OCI-LY3 (cell line): Measurements from ENCODE around the gene WBP1L.

Experiments
- H2AFZ ChIP-seq: fragments of 200-600, 300-600 bp; shearing (Covaris generic); 2 replicates; pipeline ENCODE4 v1.6.0; 2014; ENCODE audit warnings: antibody characterized with exemption, low read depth, low read length
- H3K27ac ChIP-seq: fragments of 200-600, 300-600 bp; sonication (generic); 2 replicates; pipeline ENCODE4 v1.5.1; 2014; ENCODE audit warnings: mild to moderate bottlenecking, low read length, moderate library complexity, mixed read lengths
- H3K27me3 ChIP-seq: fragments of 200-600, 300-600 bp; sonication (generic); 2 replicates; pipeline ENCODE4 v1.6.1; 2014; ENCODE audit warnings: low read depth, low read length, mixed read lengths
- H3K36me3 ChIP-seq: fragments of 200-600, 300-600 bp; sonication (generic); replicated peaks from 2 replicates; pipeline ENCODE3; 2014; ENCODE audit warnings: low read depth, low read length, mixed read lengths
- H3K4me1 ChIP-seq: fragments of 300-600, 200-600 bp; sonication (generic); 2 replicates; pipeline ENCODE4 v1.6.1; 2014; ENCODE audit warnings: low read length, mixed read lengths
- H3K4me2 ChIP-seq: fragments of 200-600, 300-600 bp; sonication (generic); 2 replicates; pipeline ENCODE4 v1.6.1; 2014; ENCODE audit warnings: low read length, mixed read lengths
- H3K4me3 ChIP-seq: fragments of 300-600, 200-600 bp; sonication (generic); 2 replicates; pipeline ENCODE4 v1.5.1; 2014; ENCODE audit warnings: antibody characterized with exemption, mild to moderate bottlenecking, low read length, moderate library complexity
- H3K79me2 ChIP-seq: fragments of 300-600, 200-600 bp; shearing (Covaris generic); 2 replicates; pipeline ENCODE4 v1.6.1; 2014; ENCODE audit warnings: mild to moderate bottlenecking, low read length, mixed read lengths
- H3K9ac ChIP-seq: fragments of 300-600, 200-600 bp; shearing (Covaris generic); 2 replicates; pipeline ENCODE4 v1.6.0; 2014; ENCODE audit warnings: mild to moderate bottlenecking, low read length, moderate library complexity
- H3K9me3 ChIP-seq: fragments of 200-600, 300-600 bp; shearing (Covaris generic); 2 replicates; pipeline ENCODE4 v1.6.1; 2014; ENCODE audit warnings: low read length, mixed read lengths; ENCODE audit not compliant: insufficient read depth
- H4K20me1 ChIP-seq: fragments of 200-600, 300-600 bp; sonication (generic); 2 replicates; pipeline ENCODE4 v1.6.1; 2016; ENCODE audit warnings: low read length, mixed read lengths; ENCODE audit not compliant: insufficient read depth
- CTCF ChIP-seq: fragments of 200-600, 300-600 bp; sonication (generic); IDR thresholded peaks from 2 replicates; pipeline ENCODE4 v1.5.1; 2014; ENCODE audit warnings: antibody characterized with exemption, low read length, low read depth
- EZH2phosphoT487 ChIP-seq: fragments of 200-600 bp; shearing (Covaris generic); IDR thresholded peaks from 2 replicates; pipeline ENCODE4 v1.6.1; 2018; ENCODE audit warnings: antibody characterized with exemption, mixed run types, low read depth

Gene WBP1L

GRCh38 chr10:102811346-102811745 lies 67.6 kb downstream of the WBP1L start:
- Histone ChIP-seq H3K79me2 (no peaks in the 10 kb centered on the region), H3K27me3 (no peaks in the 10 kb centered on the region), H3K36me3 (no peaks in the 10 kb centered on the region), H4K20me1 (no peaks in the 10 kb centered on the region), H3K9me3 (no peaks in the 10 kb centered on the region), H3K4me1 (peaks cover 10% of the 10 kb centered on the region), H3K9ac (no peak overlapping the region), H3K4me3 (no peak overlapping the region), H3K27ac (no peak overlapping the region), H2AFZ (no peak overlapping the region), H3K4me2 (no peak overlapping the region)
- TF ChIP-seq CTCF: no peak
- TF ChIP-seq EZH2phosphoT487: no peak

DNA sequence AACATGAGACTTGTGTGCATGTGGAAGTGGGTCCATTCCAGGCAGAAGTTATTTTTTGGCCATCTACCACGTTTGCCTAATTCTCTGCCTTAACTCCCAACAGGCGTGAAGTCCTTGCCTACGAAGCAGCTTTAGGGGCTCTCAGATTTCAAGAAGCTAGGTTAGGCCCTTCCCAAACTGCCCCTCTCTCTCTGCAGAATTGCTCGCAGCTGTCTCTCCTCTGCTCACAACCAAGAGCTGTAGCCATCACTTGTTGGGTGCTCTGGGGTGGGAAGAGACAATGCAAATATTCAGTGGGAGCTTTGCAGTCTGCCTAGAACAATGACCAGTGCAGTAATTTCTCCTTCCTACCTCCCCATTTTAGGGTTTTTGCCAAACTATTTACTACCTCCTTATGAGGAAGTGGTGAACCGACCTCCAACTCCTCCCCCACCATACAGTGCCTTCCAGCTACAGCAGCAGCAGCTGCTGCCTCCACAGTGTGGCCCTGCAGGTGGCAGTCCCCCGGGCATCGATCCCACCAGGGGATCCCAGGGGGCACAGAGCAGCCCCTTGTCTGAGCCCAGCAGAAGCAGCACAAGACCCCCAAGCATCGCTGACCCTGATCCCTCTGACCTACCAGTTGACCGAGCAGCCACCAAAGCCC lies 68.6 kb downstream of the WBP1L start:
- H2AFZ ChIP-seq: no peak overlapping the region
- peaks cover 10% of the 10 kb centered on the region for H3K4me1 ChIP-seq
- H3K9me3 ChIP-seq: no peaks in the 10 kb centered on the region
- peak overlapping the region; percentile 43 for H3K4me2 ChIP-seq
- no peak overlapping the region for H3K4me3 ChIP-seq
- H3K27ac ChIP-seq: peak overlapping the region; percentile 27; the same call in 1 of the 2 replicates
- H3K27me3 ChIP-seq: no peaks in the 10 kb centered on the region
- no peaks in the 10 kb centered on the region for H4K20me1 ChIP-seq
- H3K36me3 ChIP-seq: no peaks in the 10 kb centered on the region
- TF ChIP-seq CTCF (no peak), EZH2phosphoT487 (no peak)
- H3K79me2 ChIP-seq: no peaks in the 10 kb centered on the region
- no peak overlapping the region for H3K9ac ChIP-seq

GRCh38 chr10:102813017-102813541 lies 69.3 kb downstream of the WBP1L start:
- peaks cover 10% of the 10 kb centered on the region for H3K4me1 ChIP-seq
- no peaks in the 10 kb centered on the region for H3K36me3 ChIP-seq
- H3K4me2 ChIP-seq: no peak overlapping the region
- H3K27me3 ChIP-seq: no peaks in the 10 kb centered on the region
- no peak overlapping the region for H3K4me3 ChIP-seq
- no peaks in the 10 kb centered on the region for H4K20me1 ChIP-seq
- no peak overlapping the region for H3K27ac ChIP-seq
- H3K9me3 ChIP-seq: no peaks in the 10 kb centered on the region
- no peaks in the 10 kb centered on the region for H3K79me2 ChIP-seq
- TF ChIP-seq CTCF (no peak), EZH2phosphoT487 (no peak)
- no peak overlapping the region for H3K9ac ChIP-seq
- H2AFZ ChIP-seq: no peak overlapping the region

DNA sequence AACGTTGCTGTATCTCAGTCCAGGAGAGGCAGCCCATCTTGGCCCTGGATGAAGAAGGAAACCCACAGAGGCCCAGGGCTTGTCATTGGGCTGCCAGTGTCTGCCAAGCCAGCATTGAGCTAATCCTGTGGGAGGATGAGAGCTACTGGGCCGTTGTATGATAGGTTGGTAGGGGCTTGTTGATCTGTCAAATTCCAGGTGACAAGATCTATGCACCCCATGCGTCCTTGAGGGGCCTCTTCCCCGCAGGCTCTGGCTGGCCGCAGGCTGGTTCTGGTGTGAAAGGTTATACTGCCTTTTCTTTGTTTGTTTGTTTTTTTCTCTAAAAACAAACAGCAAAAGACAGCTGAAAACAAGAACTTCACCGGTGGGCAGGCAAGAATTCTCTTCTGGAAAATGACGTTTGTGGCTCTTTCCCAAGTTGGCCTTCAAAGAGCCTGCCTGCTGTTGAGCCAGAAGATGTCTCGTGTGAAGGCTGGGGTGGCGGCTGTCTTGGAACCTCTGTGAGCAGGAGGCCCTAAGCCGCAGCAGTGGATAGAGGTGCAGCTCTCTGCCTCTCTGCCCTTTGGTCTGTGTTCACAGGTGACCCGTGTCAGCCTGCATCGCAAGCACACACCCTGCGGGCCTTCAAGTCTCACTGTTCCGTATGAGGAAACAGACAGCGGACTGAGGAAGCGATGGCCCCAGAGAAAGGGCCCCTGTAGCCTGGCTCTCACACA lies 70.1 kb downstream of the WBP1L start:
- H3K36me3 ChIP-seq: no peaks in the 10 kb centered on the region
- no peak for TF ChIP-seq CTCF
- TF ChIP-seq EZH2phosphoT487: no peak
- H3K9me3 ChIP-seq: no peaks in the 10 kb centered on the region
- H3K79me2 ChIP-seq: no peaks in the 10 kb centered on the region
- H3K9ac ChIP-seq: no peak overlapping the region
- H2AFZ ChIP-seq: no peak overlapping the region
- peaks cover 12% of the 10 kb centered on the region for H3K4me1 ChIP-seq
- no peak overlapping the region for H3K27ac ChIP-seq
- no peak overlapping the region for H3K4me3 ChIP-seq
- no peaks in the 10 kb centered on the region for H3K27me3 ChIP-seq
- no peaks in the 10 kb centered on the region for H4K20me1 ChIP-seq
- H3K4me2 ChIP-seq: no peak overlapping the region
